ENCODE results near the gene FSCN2.

FSCN2 gene

GRCh38 chr17:81491761-81492160 is 36.4 kb upstream of the FSCN2 start:
- DNase-seq, result no peak

DNA sequence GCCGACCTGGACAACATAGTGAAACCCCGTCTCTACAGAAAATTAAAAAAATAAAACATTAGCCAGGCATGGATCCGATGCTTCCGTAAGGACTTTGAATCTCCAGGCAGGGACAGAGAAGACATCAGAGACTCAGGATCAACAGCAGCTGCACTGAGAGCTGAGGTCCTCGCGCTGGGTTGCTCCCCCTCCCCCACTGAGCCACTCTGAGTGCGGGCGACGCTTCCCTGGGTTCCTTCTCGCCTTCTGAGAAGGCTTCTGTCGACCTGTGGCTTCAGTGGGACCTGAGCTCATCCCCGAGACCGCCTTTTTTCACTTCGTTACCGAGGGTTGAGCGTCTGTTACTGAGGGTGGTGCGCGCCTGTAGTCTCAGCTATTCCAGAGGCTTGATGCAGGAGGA is 36.0 kb upstream of the FSCN2 start:
- no peak for DNase-seq

GRCh38 chr17:81492706-81493105 is 35.5 kb upstream of the FSCN2 start:
- DNase-seq, result no peak

DNA sequence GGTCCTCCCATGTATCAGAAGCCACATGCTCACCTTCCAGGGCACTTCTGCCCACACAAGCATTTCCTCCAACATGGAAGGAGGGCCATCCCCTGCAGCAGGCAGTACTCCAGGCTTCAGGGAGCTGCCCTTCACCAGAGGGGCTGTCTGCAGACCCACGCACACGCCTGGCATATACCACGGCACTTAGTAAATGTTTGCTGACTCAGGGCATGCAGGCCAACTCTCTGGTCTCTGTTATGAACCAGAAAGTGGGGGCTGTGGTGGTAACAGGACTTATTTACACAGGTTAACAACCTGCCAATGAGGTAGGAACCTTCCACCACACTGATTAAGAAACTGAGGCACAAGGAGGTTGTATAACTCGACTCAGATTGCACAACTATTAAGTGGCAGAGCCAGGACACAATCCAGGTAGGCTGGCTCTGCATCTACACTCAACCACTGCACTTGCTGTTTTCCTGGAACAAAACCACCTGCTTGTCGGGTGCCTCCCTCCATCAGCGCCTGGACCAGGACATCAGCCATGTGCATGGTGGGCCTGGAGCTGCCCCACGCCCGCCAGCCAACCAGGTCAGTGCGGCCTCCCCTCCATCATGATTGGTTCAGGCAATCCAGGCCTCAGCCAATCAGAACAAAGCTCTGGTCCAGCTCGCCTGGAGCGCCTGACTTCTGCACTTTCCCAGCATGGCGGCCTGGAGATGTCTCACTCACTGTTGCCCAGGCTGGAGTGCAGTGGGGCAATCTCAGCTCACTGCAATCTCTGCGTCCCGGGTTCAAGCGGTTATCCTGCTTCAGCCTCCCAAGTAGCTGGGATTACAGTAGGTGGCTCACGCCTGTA is 34.8 kb upstream of the FSCN2 start:
- DNase-seq, result no peak

DNA sequence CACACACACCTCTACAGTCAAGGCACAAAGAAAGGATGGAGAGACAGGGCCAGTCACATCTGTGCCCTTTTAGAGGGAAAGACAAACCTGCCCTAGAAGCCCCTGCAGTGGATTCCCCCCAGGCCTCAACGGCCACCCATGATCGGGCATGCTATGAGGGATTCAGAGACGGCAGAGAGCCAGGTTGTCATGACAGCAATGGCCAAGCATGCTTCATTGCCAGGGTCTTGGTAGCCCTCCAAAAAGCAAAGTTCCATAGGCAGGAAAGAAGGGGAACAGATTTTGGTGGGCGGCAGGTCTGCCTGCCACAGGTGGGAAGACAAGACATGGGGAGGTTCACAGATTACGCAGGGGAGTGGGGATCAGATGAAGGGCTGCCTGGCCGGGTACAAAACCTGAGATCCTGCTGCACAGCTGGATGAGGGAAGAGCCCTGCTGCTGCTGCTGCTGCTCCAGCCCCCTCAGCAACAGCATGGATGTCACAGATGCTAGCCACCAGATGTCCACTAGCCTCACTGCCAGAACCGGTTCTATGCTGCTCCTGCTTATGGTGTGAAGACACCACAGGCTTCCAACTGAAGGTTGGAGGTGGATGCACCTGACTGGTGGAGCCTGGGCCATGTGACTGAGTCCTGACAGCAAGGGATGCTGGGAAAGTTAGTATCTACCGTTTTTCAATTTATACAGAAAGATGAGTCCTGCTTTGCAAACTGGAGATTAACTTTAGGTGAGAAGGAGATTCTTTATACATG is 33.4 kb upstream of the FSCN2 start:
- no peak for DNase-seq

DNA sequence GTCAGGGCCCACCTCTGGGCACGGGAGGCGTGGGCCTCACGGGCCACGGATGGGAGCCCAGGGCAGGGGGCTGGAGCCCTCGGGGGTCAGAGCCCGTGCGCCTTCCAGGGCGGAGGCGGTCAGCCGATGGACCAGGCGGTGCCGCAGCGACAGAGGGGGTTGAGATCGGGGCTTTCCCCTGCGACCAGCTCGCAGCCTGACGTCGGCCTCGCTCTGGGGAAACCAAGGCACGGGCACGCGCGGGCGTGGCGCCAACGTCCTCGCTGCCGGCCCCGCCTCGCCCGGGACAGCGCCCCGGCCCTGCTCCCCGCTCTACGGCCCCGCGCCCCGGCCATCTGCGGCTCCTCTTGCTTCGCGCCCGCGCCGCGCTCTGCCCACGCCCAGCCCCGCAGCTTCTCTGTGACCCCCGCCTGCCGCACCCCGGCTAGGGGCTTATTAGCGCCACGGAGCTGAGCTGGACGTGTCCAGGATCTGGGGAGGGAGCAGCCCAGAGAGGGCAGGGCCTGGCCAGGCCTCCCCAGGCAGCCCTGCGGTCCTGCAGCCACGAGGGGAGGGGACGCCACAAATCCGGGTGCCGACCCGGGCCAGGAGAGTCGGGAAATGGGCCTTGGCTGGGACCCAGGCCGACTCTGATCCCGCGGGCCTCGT is 29.1 kb upstream of the FSCN2 start:
- no peak for DNase-seq

DNA sequence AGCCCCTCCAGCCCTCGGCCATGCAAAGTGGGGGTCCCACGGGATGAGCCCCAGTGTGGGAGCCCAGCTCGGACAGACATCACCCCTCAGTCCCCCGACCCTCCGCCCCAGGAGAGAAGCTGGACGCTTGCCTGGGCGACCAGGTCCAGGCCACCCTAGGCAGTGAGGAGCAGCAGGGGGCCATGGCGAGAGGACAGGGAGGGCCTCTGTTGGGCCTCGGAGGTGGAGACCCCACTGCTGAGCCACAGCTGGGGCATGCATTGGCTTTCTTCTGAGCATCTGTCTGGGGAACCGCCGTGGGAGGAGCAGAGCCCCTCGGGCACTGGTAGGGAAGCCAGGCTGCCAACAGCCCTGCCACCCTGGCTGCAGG is 28.6 kb upstream of the FSCN2 start:
- DNase-seq, result no peak

DNA sequence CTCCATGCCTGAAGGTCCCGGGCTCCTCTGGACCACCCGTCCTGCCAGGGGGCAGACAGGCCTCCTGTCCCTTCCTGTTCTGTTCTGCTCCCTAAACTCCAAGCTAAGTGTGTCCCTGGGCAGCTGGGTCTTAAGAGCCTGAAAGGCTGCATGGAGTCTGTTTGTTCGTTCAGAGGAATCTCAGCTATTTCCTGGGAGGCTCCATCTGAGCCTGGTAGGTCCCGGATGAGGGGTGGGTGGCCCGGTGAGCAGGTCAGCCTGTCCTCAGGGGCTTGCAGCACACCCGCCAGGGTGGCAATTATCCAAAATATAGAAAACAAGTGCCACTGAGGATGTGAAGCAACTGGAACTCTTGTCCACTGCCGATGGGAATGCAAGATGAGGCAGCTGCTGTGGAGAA is 28.1 kb upstream of the FSCN2 start:
- no peak for DNase-seq

GRCh38 chr17:81502471-81503017 is 25.6 kb upstream of the FSCN2 start:
- DNase-seq, result no peak

DNA sequence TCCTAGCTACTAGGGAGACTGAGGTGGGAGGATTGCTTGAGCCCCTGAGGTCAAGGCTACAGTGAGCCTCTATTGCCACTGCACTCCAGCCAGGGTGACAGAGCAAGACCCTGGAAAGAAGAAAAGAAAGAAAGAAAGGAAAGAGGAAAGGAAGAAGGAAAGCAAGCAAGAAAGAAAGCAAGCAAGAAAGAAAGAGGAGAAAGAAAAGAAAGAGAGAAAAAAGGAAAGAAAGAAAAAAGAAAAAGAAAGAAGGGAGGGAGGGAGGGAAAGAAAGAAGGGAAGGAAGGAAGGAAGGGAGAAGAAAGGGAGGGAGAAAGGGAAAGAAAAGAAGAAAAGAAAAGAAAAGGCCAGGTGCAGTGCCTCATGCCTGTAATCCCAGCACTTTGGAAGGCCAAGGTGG is 24.6 kb upstream of the FSCN2 start:
- DNase-seq, result no peak

DNA sequence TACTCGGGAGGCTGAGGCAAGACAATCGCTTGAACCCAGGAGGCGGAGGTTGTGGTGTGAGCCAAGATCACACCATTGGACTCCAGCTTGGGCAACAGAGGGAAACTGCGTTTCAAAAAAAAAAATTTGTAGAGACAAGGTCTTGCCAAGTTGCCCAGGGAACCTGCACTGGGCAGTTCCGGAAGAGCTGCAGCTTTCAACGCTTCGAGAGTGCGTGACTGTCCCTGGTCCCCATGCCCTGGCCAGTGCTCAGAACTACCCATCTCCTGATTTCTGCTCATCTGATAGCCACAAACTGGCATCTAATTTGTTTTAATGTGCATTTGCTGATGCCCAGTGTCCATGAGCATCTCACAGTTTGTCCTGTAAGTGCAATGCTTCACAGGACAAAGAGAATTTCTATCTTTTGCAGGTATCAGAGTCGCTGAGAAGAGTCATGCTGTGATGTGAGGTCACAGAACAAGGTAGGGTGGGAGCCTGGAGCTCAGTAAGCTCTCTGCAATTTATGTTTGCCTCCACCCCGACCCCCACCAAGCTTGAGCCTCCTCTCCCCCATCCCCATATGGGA is 19.5 kb upstream of the FSCN2 start:
- DNase-seq, result peak; percentile 49

DNA sequence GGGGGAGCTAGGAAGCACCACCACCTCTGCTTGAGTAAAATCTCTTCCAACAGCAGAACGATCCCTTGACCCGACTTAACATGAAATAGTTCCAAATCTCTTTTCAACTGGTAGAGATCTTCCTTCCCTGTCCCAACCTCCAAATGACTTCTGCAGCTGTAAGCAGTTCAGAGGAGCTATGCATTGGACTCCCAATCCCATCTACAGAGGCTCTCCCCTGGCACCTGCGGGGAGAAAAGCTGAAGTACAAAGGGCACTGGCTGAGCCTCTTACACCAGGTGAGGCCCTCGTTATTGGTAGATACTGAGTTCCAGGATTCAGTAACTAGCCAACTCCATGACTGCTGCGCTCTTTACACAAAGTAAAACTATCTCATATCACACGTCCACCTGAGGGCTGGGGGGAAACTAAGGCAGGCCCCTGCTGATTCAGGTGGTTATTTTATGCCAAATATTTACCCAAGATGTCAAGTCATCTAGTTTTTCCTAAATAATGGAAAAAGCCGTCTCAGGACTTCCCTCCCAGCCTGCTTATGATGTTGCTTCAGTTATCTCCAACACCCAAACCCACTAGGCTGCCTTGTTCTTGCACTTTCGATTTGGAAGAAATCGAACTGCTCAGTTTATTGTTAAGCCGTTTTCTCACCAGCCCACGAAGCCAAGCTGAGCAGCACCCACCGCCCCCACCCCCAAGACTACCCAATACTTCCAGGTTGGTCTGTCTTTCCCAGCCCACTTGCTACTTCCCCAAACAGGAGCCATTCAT is 18.8 kb upstream of the FSCN2 start:
- DNase-seq, result no peak

- DNase-seq, result no peak
Observed at GRCh38 chr17:81509972-81510784, 18.0 kb upstream of the FSCN2 start.

DNA sequence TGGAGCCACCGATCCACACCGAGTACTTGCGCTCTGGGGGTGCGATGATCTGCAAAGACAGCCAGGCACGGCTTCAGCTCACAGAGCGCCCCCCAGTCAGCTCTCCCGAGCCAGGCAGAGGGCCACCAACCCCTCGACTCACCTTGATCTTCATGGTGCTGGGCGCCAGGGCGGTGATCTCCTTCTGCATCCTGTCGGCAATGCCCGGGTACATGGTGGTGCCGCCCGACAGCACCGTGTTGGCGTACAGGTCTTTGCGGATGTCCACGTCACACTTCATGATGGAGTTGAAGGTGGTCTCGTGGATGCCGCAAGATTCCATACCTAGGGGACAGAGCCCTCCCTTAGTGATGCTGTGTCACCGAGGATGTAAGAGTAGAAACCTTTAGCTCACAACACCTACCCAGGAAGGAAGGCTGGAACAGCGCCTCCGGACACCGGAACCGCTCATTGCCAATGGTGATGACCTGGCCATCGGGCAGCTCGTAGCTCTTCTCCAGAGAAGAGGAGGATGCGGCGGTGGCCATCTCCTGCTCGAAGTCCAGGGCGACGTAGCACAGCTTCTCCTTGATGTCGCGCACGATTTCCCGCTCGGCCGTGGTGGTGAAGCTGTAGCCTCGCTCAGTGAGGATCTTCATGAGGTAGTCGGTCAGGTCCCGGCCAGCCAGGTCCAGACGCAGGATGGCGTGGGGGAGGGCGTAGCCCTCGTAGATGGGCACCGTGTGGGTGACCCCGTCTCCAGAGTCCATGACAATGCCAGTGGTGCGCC is 17.2 kb upstream of the FSCN2 start:
- no peak for DNase-seq

DNA sequence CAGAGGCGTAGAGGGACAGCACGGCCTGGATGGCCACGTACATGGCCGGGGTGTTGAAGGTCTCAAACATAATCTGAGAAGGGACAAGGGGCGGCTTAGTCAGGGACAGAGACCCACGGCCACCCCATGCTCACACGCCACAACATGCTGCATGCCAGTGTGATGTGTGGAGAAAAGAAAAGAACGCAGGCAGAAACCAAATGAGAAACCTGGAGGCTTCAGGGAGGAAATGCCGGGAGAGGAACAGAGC is 16.7 kb upstream of the FSCN2 start:
- no peak for DNase-seq

DNA sequence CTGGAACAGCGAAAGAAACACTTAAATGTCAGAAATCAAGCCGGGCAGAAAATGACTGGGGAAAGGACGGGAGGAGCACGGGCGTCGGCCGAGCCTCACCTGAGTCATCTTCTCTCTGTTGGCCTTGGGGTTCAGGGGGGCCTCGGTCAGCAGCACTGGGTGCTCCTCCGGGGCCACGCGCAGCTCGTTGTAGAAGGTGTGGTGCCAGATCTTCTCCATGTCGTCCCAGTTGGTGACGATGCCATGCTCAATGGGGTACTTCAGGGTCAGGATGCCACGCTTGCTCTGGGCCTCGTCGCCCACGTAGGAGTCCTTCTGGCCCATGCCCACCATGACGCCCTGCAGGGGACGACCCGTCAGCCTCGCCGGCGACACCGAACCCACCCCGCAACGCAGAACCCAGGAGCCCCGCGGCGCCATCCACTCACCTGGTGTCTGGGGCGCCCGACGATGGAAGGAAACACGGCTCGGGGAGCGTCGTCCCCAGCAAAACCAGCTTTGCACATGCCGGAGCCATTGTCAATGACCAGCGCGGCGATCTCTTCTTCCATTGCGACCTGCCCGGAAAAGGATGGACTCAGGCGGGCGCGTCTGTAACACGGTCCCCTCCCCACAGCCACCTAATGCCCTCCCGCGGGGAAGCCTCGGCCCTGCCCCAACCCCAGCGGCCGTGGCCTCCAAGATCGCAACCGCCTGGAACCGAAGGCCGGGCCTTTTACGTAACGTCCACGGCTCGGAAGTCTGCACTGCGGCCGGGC is 16.2 kb upstream of the FSCN2 start:
- DNase-seq, result no peak

DNA sequence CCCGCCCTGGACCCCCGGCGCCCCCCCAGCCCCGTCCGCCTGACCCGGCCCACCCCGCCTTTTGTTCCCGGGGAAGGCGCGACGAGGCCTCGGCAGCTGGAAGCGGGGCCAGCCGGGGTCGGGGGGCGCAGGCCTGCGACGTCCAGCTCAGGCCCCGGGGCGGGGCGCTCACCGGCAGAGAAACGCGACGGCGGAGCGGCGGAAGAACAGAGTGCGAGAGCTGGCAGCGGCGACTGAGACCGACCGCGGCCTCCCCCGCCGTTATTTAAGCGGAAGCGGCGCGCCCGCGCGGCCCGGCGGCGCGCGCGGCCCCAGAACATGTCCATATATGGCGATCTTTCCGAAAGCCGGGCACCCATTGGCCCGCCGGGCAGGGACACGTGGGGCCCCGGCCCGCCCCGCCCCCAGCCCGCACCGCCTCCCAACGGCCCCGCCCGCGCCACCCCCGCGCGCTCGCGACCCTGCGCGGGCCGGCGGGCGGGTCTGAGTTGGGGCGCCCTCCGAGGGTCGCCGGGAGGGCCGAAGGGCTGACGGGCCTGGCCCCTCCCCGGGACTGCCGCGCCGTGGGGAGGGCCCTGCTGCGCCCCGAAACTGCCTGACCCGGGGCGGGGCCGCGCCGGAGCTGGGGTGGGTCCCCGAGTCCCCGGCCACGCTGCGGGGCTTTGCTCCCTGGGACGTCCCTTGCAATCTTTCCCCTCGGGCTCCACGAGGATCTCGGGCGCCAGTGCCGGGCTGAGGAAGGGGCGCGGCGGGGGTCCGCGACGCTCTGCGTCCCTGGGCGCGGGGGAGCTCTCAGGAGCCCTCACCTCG is 15.4 kb upstream of the FSCN2 start, which contains the start of gene ACTG1:
ACTG1 (minus strand) TSS at position 238 of the 810 bp plus-strand sequence. CDS start 445 bp downstream, outside the sequence.
- DNase-seq, result peak; percentile 89

DNA sequence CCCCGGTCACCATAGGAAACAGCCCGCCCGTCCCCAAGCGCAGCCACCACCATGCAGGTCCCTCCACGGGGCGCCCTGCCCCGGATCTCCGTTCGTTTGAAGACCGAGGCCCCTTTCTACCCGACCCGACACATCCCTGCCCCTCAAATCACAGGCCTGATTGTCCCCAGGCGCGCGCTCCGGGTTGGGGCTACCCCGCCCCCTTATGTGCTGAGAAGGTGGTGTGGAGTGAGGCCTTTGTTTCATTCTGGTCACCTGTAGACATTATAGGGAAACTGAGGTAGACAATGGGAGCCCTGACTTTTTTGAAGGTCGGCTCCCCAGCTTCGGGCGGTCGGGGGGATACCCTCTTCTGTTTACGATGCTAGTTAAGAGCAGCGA is 14.8 kb upstream of the FSCN2 start:
- peak; percentile 73 for DNase-seq

GRCh38 chr17:81513753-81514488 is 14.3 kb upstream of the FSCN2 start:
- DNase-seq, result peak; percentile 73
